IMR-90 (cell line): ENCODE results near the gene RETN.

Experiments used
- MAZ ChIP-seq: IDR thresholded peaks from 2 replicates; pipeline ENCODE4 v1.6.1; 2012; ENCODE audit warnings: low read depth, mild to moderate bottlenecking, low read length, improper control_type of control experiment, moderate library complexity, borderline replicate concordance
- NFE2L2 ChIP-seq: fragments of 150-350 bp; IDR thresholded peaks from 2 replicates; pipeline ENCODE4 v1.6.1; 2016; ENCODE audit warnings: low read depth, mild to moderate bottlenecking, low read length
- POLR2A ChIP-seq: IDR thresholded peaks from 2 replicates; pipeline ENCODE4 v1.6.1; 2012; ENCODE audit warnings: mild to moderate bottlenecking, low read depth, low read length
- RFX5 ChIP-seq: IDR thresholded peaks from 2 replicates; pipeline ENCODE4 v1.8.0; 2012; ENCODE audit warnings: low read depth, mild to moderate bottlenecking, low read length, moderate library complexity
- TF ChIP-seq, protein P1 (sequence below): conservative IDR thresholded peaks from 2 replicates; pipeline ENCODE4 v1.5.1; 2012; ENCODE audit warnings: mild to moderate bottlenecking, low read depth, low read length, improper control_type of control experiment
- TF ChIP-seq, protein P2 (sequence below): fragments of 150-350 bp; IDR thresholded peaks from 2 replicates; pipeline ENCODE4 v1.6.1; 2017; ENCODE audit warnings: mild to moderate bottlenecking, antibody characterized with exemption, low read length, low read depth

DNA sequence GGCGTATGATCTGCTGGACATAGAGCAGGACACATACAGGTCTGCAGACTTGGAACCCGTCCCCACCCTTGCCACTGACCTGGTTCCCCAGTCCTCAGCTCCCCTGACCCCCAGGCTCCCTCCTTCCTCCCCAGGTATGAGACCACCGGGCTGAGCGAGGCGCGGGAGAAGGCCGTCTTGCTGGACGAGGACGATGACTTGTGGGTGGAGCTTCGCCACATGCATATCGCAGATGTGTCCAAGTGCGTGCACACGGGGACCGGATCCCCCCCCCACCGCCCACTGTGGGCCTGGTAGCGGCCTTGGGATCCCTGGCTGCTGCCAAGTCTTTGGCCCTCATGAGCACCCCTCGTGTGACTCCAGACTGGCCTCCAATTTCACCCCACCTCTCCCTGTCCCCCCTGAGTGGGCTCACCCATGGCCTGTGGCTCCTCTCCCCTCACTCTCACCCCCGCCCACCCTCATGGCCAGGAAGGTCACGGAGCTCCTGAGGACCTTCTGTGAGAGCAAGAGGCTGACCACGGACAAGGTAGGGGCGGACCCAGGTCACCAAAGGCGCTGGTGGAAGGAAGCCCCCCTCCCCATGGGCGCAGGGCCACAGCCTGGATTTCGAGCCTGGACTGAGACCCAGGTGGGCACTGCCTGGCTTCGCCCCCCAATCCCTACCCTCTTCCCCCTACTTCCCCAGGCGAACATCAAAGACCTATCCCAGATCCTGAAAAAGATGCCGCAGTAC lies 26.4 kb upstream of the RETN start:
- TF ChIP-seq POLR2A (no peak), MAZ (no peak), NFE2L2 (no peak), RFX5 (no peak)
- TF ChIP-seq, protein P1, sequence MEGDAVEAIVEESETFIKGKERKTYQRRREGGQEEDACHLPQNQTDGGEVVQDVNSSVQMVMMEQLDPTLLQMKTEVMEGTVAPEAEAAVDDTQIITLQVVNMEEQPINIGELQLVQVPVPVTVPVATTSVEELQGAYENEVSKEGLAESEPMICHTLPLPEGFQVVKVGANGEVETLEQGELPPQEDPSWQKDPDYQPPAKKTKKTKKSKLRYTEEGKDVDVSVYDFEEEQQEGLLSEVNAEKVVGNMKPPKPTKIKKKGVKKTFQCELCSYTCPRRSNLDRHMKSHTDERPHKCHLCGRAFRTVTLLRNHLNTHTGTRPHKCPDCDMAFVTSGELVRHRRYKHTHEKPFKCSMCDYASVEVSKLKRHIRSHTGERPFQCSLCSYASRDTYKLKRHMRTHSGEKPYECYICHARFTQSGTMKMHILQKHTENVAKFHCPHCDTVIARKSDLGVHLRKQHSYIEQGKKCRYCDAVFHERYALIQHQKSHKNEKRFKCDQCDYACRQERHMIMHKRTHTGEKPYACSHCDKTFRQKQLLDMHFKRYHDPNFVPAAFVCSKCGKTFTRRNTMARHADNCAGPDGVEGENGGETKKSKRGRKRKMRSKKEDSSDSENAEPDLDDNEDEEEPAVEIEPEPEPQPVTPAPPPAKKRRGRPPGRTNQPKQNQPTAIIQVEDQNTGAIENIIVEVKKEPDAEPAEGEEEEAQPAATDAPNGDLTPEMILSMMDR = no peak
- TF ChIP-seq, protein P2, sequence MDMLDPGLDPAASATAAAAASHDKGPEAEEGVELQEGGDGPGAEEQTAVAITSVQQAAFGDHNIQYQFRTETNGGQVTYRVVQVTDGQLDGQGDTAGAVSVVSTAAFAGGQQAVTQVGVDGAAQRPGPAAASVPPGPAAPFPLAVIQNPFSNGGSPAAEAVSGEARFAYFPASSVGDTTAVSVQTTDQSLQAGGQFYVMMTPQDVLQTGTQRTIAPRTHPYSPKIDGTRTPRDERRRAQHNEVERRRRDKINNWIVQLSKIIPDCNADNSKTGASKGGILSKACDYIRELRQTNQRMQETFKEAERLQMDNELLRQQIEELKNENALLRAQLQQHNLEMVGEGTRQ = no peak
